Vagina (tissue), 2 donors: Measurements from ENCODE around the gene PLCB1. TPM values are rescaled to one million over a fixed set of nuclear protein-coding genes. Genes with fewer than 3 reads are reported as not detected.

ENCODE experiments used
- DNase-seq, 2 donors: peaks; one replicate each; pipeline ENCODE4 v3.0.0-alpha.2; 2017; ENCODE audit errors: extremely low spot score in 2 of 2
- H3K27ac ChIP-seq: fragments of 200-600 bp; sonication (generic); one replicate; pipeline ENCODE4 v1.5.1; 2019
- H3K27me3 ChIP-seq: fragments of 200-600 bp; sonication (generic); one replicate; pipeline ENCODE4 v1.5.1; 2019
- H3K36me3 ChIP-seq, 2 donors: fragments of 200-600 bp; sonication (generic); one replicate each; pipeline ENCODE4 v1.5.1; 2017 to 2019
- H3K4me1 ChIP-seq: fragments of 200-600 bp; sonication (generic); one replicate; pipeline ENCODE4 v1.5.1; 2019
- H3K4me3 ChIP-seq, 2 donors: fragments of 200-600 bp; sonication (generic); 1 replicate in 1 of 2; 2 replicates in 1 of 2; pipeline ENCODE4 v1.5.1; 2016 to 2019
- H3K9me3 ChIP-seq: fragments of 200-600 bp; sonication (generic); one replicate; pipeline ENCODE4 v1.5.1; 2019
- CTCF ChIP-seq, 3 experiments: fragments of 450-650 bp in 2 of 3; fragments of 200-600 bp in 1 of 3; sonication (generic) in 1 of 3; IDR thresholded peaks; one replicate each; pipeline ENCODE4 v1.5.1; 2017 to 2019; ENCODE audit warnings: antibody characterized with exemption in 3 of 3, mild to moderate bottlenecking in 2 of 3, moderate library complexity in 2 of 3
- POLR2A ChIP-seq, 2 donors: fragments of 450-650 bp; IDR thresholded peaks; one replicate each; pipeline ENCODE4 v1.6.1; 2017; ENCODE audit warnings: antibody characterized with exemption in 2 of 2, mild to moderate bottlenecking in 2 of 2, moderate library complexity in 2 of 2
- POLR2AphosphoS5 ChIP-seq, 2 donors: sonication (generic); formaldehyde crosslinking; IDR thresholded peaks; one replicate each; pipeline ENCODE4 v1.9.0; 2017; ENCODE audit warnings: antibody characterized with exemption in 2 of 2, mild to moderate bottlenecking in 2 of 2, low read depth in 1 of 2; ENCODE audit not compliant: insufficient read depth in 1 of 2
- intact Hi-C: fragments of 100-400 bp; cut with DNase I; formaldehyde crosslinking; loops from one replicate; pipeline ENCODE4 v1.15.1; 2023
- total RNA-seq: library from RNA; depleted of rRNA; stranded (reverse); fragments of >200 nt; gene quantifications from one replicate; pipeline ENCODE4 v1.2.3, GENCODE V29; 2016

Gene PLCB1
- total RNA-seq, 1 donor from 2014 or later = 32.4 TPM

DNA sequence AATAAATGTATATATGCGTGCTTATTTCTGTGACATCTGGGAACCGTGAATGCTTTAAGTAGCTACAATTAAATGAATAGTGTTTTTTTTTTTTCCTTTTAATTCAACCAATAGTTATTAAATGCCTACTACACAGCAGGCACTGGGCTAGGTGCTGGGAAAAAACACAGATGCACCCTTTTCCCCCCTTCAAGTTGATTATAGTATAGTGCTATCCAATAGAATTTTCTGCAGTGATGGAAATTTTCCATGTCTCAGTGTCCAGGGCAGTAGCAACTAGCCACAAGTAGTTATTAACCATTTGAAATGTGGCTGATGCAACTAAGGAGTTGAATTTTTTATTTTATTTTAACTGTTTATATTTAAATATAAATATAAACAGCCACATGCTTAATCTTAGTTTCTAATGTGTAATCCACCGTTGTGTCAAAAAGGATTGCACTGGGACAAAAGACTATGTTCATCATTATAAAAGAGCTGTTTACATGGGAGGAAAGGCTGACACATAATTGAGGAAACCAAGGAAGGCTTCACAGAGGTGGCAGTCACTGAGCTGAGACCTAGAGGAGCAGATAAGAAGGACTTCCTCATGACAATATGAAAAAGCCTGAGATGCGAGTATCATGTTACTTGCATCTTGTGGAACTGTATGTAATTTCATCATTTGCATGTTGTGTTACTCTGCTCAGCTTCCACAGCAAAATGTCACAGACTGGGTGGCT is 675.6 kb downstream of the PLCB1 start:
- intact Hi-C loops = no loop called here

GRCh38 chr20:8808202-8808535 is 676.1 kb downstream of the PLCB1 start:
- Histone ChIP-seq H3K9me3 (no peaks in the 10 kb centered on the region), H3K36me3 (no peaks in the 10 kb centered on the region), H3K4me1 (no peaks in the 10 kb centered on the region), H3K27me3 (no peaks in the 10 kb centered on the region), H3K4me3 (no peak overlapping the region), H3K27ac (no peak overlapping the region)
- intact Hi-C loops = no loop called here
- DNase-seq = no peak
- TF ChIP-seq CTCF (IDR thresholded peaks at IDR 0.05) (no peak), POLR2AphosphoS5 (IDR thresholded peaks at IDR 0.05; ENCODE audit: insufficient read depth in 1 of 2, low read depth in 1 of 2) (no peak), POLR2A (IDR thresholded peaks at IDR 0.05) (no peak)

More for the DNA sequence above, 675.6 kb downstream of the PLCB1 start:
- Histone ChIP-seq H3K27ac (no peak overlapping the region), H3K4me1 (no peaks in the 10 kb centered on the region), H3K27me3 (no peaks in the 10 kb centered on the region), H3K36me3 (no peaks in the 10 kb centered on the region), H3K4me3 (no peak overlapping the region), H3K9me3 (no peaks in the 10 kb centered on the region)
- TF ChIP-seq POLR2AphosphoS5 (IDR thresholded peaks at IDR 0.05; ENCODE audit: insufficient read depth in 1 of 2, low read depth in 1 of 2) (no peak), CTCF (IDR thresholded peaks at IDR 0.05) (no peak), POLR2A (IDR thresholded peaks at IDR 0.05) (no peak)
- no peak for DNase-seq

GRCh38 chr20:8809107-8809953 is 677.3 kb downstream of the PLCB1 start:
- no peak for DNase-seq
- Histone ChIP-seq H3K36me3 (no peaks in the 10 kb centered on the region), H3K9me3 (no peaks in the 10 kb centered on the region), H3K4me1 (no peaks in the 10 kb centered on the region), H3K4me3 (no peak overlapping the region), H3K27ac (no peak overlapping the region), H3K27me3 (no peaks in the 10 kb centered on the region)
- TF ChIP-seq POLR2A (IDR thresholded peaks at IDR 0.05) (no peak), POLR2AphosphoS5 (IDR thresholded peaks at IDR 0.05; ENCODE audit: insufficient read depth in 1 of 2, low read depth in 1 of 2) (no peak), CTCF (IDR thresholded peaks at IDR 0.05) (no peak)
- intact Hi-C loops = no loop called here

DNA sequence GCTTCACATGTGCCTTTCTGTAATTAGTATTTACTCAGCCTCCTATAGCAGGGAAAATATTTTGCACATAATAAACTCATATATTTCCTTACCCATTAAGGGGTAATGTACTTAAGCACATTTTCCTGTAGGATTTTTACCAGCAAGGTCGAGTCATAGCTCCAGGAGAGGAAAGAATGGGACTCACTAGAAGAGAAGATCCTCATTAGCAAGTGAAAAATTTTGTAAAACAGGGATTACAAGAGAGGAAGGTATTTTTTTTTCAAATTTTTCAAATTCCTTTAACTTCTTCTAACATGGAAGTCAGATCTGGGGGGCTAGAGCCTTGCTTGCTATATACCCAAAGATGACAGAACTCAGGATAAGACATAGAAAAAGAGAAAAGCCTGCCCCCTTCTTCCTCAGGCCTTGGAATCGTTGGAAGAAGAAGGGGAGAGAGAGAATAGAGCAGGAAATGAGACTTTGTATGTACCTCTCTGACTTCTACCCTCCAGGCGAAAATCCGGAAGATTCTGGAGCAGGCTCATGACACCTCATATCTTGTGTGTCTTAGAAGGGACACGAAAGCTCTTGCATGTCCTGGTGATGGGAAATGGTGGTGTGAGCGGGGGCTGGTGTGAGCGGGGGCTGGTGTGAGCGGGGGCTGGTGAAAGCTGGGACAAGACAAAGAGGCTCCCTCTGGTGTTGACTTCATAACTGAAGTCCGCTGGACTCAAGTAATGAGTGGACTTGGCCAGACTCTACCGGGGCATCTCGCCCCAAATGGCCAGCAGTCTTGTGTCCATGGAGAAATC is 679.9 kb downstream of the PLCB1 start:
- TF ChIP-seq CTCF (IDR thresholded peaks at IDR 0.05) (no peak), POLR2A (IDR thresholded peaks at IDR 0.05) (no peak), POLR2AphosphoS5 (IDR thresholded peaks at IDR 0.05; ENCODE audit: insufficient read depth in 1 of 2, low read depth in 1 of 2) (no peak)

More for the DNA sequence above, 679.9 kb downstream of the PLCB1 start:
- DNase-seq = no peak
- Histone ChIP-seq H3K4me1 (no peaks in the 10 kb centered on the region), H3K27ac (no peak overlapping the region), H3K9me3 (no peaks in the 10 kb centered on the region), H3K4me3 (no peak overlapping the region), H3K27me3 (no peaks in the 10 kb centered on the region), H3K36me3 (no peaks in the 10 kb centered on the region)
- intact Hi-C loops = no loop called here
